A549 treated with RU486 at 1 μM for 4 hours (cell line): Measurements from ENCODE around the gene KLK8. TPM values are rescaled to one million over a fixed set of nuclear protein-coding genes. Genes with fewer than 3 reads are reported as not detected.

ENCODE experiments used
- total RNA-seq: library from RNA; stranded (reverse); fragments of 200-300 nt; extraction: Qiagen RNA extraction; gene quantifications from 5 replicates; pipeline ENCODE4 v1.2.3, GENCODE V29; 2022; ENCODE audit warnings: low read depth

KLK8 gene
- not detected in 5 replicates for total RNA-seq

GRCh38 chr19:51001515-51001914 lies at the start of gene KLK8:
TSS of gene KLK8 (minus strand) at chr19:51001604. CDS start at chr19:51001167, 437 bp downstream.

GRCh38 chr19:51034704-51035103 lies 33.3 kb upstream of the KLK8 start, which contains the start of gene KLK12:
TSS of gene KLK12 (minus strand) at chr19:51035002. CDS start at chr19:51034621, 381 bp downstream.

GRCh38 chr19:51026554-51026831 lies 25.1 kb upstream of the KLK8 start, which contains the start of gene KLK11:
TSS of gene KLK11 (minus strand) at chr19:51026616. CDS start at chr19:51025631, 985 bp downstream.

DNA sequence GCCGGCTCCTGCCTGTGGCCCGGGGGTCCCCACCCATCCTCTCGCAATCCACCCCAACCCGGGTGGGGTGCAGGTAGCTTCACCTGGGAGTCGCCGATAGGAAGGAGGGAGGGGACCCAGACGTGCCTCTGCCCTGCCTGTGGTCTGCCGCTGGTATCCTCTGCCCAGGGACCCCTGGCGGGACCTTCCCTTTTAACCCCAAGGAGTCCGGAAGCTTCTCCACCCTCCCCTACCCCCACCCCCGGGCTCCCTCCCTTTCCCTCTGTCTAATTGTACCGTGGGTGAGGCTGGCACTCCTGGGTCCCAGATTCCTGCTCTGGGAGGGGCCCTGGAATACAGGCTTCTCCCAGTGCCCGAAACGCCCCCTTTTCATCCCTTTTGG lies 18.1 kb upstream of the KLK8 start, which contains the start of gene KLK10:
KLK10 (minus strand) TSS at position 166 of the 382 bp plus-strand sequence. CDS start 579 bp downstream, outside the sequence.

DNA sequence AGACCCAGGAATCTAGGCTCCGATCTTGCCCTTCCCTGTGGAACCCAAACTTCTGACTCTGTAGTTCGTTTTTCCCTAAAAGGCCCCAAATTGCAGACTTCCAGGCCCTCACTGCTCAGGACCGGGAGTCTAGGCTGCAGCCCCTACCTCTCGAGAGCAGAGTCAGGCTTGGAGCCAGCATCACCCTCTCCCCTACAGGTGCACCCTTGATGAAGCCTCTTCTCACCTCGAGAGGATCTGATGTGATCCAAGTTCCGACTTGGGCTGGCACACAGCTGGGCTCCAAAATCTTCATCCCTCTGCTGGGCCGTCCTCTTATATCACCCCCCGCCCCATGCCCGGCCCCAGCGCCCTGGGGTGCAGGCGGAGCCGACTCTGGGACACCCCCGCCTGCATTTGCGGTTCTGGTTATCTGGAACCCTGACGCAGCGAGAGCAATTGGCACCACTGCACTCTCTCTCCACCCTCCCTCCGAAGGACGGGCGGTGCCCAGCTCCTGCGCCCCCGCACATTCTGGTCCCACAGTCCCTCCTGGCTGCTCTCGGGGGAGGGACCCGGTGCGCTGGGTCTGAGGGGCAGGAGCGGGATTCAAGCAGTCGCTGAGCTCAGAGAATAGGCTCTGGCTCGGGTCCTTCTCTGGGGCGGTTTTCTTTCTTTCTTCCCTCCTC lies 17.6 kb downstream of the KLK8 start, which contains the start of gene KLK7:
KLK7 (minus strand) TSS at position 293 of the 668 bp plus-strand sequence. CDS start 1,518 bp downstream, outside the sequence.

GRCh38 chr19:50969413-50969760 lies 32.0 kb downstream of the KLK8 start, which contains the start of gene KLK6:
TSS of gene KLK6 (minus strand) at chr19:50969591. CDS start at chr19:50968104, 1,487 bp downstream.

GRCh38 chr19:50952910-50953309 lies 48.5 kb downstream of the KLK8 start, which contains the start of gene KLK5:
TSS of gene KLK5 (minus strand) at chr19:50953038. CDS start at chr19:50952657, 381 bp downstream.

Other genes starting within 250 kb of the KLK8 start
- gene GPR32, start 231.1 kb downstream of the KLK8 start, total RNA-seq, result not detected in 5 replicates
- not detected in 5 replicates for gene ACP4, start 211.2 kb downstream of the KLK8 start, total RNA-seq
- gene KLK1, start 177.8 kb downstream of the KLK8 start, total RNA-seq, result 0.08 TPM in 1 of 5 replicates, not detected in the others
- gene KLK15, start 168.0 kb downstream of the KLK8 start, total RNA-seq, result not detected in 5 replicates
- gene KLK3, start 146.7 kb downstream of the KLK8 start, total RNA-seq, result not detected in 5 replicates
- 0.06 to 0.62 TPM in 2 of 5 replicates, not detected in the others for gene KLK2, start 128.2 kb downstream of the KLK8 start, total RNA-seq
- gene KLK4, start 90.2 kb downstream of the KLK8 start, total RNA-seq, result 0.43 TPM in 1 of 5 replicates, not detected in the others
- not detected in 5 replicates for gene KLK5, start 48.6 kb downstream of the KLK8 start, total RNA-seq
- 0.17 to 1.4 TPM (median 0.23 TPM) in 5 replicates for gene KLK6, start 32.0 kb downstream of the KLK8 start, total RNA-seq
- not detected in 5 replicates for gene KLK7, start 17.7 kb downstream of the KLK8 start, total RNA-seq
- 0.19 to 0.73 TPM (median 0.29 TPM) in 5 replicates for gene KLK10, start 18.1 kb upstream of the KLK8 start, total RNA-seq
- gene KLK11, start 25.0 kb upstream of the KLK8 start, total RNA-seq, result not detected in 5 replicates
- not detected in 5 replicates for gene KLK12, start 33.4 kb upstream of the KLK8 start, total RNA-seq
- 0.15 to 0.29 TPM in 2 of 5 replicates, not detected in the others for gene KLK13, start 63.5 kb upstream of the KLK8 start, total RNA-seq
- 0.16 to 0.92 TPM (median 0.39 TPM) in 5 replicates for gene KLK14, start 81.3 kb upstream of the KLK8 start, total RNA-seq
- gene CTU1, start 106.8 kb upstream of the KLK8 start, total RNA-seq, result 5.5 to 18.1 TPM (median 16.9 TPM) in 5 replicates
- gene SIGLEC9, start 123.3 kb upstream of the KLK8 start, total RNA-seq, result not detected in 5 replicates
- not detected in 5 replicates for gene SIGLEC7, start 140.7 kb upstream of the KLK8 start, total RNA-seq
- 0.02 to 0.14 TPM (median 0.09 TPM) in 3 of 5 replicates, not detected in the others for gene CD33, start 223.5 kb upstream of the KLK8 start, total RNA-seq
- not detected in 5 replicates for gene SIGLECL1, start 249.5 kb upstream of the KLK8 start, total RNA-seq